ENCODE measurements around the gene FBN2.

DNA sequence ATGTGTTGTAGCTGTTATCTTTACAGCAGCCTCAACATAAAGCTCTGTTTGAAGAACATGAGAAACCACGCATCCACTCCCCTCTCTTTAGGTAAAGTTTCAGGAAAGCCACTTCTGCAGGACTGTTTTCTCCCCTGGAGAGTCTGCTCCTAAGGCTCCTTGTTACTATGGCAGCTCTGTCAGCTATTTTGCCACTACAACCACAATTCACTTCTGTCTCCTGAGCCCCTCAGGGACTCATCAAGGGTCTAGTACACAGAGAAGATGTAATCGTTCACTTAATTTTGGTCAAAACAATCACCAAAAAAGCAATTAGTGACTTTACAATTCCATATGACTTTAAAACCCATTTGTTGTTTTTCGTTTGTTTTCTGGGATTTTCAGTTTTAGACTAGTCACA is 157.7 kb downstream of the FBN2 start:
- TF ChIP-seq EZH2 (IDR thresholded peaks at IDR 0.05), result no peak
- no peak for TF ChIP-seq POLR2AphosphoS5 (IDR thresholded peaks at IDR 0.05; ENCODE audit: borderline replicate concordance, low read depth, low read length)
